Measurements from ENCODE around the gene NPIPB8.
"Not testable (repeated sequence)": the region's sequence is repeated elsewhere in the genome, so short reads cannot be mapped to it uniquely, and the experiment has no call there.

DNA sequence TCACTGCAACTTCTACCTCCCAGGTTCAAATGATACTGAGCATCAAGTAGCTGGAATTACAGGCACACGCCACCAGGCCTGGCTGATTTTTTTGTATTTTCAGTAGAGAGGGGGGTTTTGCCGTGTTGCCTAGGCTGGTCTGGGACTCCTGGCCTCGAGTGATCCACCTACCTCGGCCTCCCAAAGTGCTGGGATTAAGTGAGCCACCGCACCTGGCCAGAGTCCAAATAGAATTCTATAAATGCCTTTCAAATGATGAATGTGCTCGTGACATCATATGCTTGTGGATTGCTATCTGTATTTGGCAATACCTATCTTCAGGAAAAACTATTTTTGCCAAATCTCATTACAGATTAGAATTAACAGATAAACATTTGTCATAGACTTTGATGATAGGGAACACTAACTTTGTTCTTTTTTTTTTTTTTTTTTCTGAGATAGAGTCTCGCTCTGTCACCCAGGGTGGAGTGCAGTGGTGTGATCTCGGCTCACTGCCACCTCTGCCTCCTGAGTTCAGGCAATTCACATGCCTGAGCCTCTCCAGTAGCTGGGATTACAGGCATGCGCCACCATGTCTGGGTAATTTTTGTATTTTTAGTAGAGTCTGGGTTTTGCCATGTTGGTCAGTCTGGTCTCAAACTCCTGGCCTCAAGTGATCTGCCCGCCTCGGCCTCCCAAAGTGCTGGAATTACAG is 55.5 kb downstream of the NPIPB8 start:
- TF ChIP-seq, protein P1, sequence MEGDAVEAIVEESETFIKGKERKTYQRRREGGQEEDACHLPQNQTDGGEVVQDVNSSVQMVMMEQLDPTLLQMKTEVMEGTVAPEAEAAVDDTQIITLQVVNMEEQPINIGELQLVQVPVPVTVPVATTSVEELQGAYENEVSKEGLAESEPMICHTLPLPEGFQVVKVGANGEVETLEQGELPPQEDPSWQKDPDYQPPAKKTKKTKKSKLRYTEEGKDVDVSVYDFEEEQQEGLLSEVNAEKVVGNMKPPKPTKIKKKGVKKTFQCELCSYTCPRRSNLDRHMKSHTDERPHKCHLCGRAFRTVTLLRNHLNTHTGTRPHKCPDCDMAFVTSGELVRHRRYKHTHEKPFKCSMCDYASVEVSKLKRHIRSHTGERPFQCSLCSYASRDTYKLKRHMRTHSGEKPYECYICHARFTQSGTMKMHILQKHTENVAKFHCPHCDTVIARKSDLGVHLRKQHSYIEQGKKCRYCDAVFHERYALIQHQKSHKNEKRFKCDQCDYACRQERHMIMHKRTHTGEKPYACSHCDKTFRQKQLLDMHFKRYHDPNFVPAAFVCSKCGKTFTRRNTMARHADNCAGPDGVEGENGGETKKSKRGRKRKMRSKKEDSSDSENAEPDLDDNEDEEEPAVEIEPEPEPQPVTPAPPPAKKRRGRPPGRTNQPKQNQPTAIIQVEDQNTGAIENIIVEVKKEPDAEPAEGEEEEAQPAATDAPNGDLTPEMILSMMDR (IDR thresholded peaks at IDR 0.05), result not testable (repeated sequence)
- not testable (repeated sequence) for TF ChIP-seq POLR2A (IDR thresholded peaks at IDR 0.05)
